H1 (cell line): Measurements from ENCODE around the gene RTN4RL2. TPM values are rescaled to one million over a fixed set of nuclear protein-coding genes. Genes with fewer than 3 reads are reported as not detected.
A peak's percentile ranks its signal among the peaks of the same experiment; 100 is the strongest.

Source experiments
- CTCF ChIA-PET: fragments of 300-600 bp; sonication (Branson Sonifier 250); formaldehyde crosslinking; loops from one replicate; lab custom pipeline; 2021; ENCODE audit not compliant: partially characterized antibody; lab: Charles Lee
- POLR2A ChIA-PET: fragments of 300-600 bp; sonication (Branson Sonifier 250); formaldehyde crosslinking; loops from one replicate; lab custom pipeline; 2021; ENCODE audit warnings: inconsistent platforms; ENCODE audit not compliant: partially characterized antibody; lab: Charles Lee
- DNase-seq, 2 experiments: peaks; one replicate each; pipeline versions ENCODE4 v3.0.0 to v3.0.0-alpha.2; 2010 to 2022; ENCODE audit warnings: low spot score in 2 of 2, low read depth in 1 of 2, mixed read lengths in 1 of 2
- FAIRE-seq: peaks from 2 replicates; lab custom pipeline; 2011; peaks lifted over from hg19 to GRCh38; lab: Jason Lieb, UNC
- H2AFZ ChIP-seq: 2 replicates; pipeline ENCODE4 v1.8.1; 2012; ENCODE audit warnings: low read length, inconsistent platforms
- H2AK5ac ChIP-seq: 2 replicates; pipeline ENCODE4 v1.6.1; 2013; ENCODE audit warnings: low read depth, low read length
- H2BK120ac ChIP-seq: replicated peaks from 2 replicates; pipeline ENCODE3; 2013; ENCODE audit warnings: low read depth, low read length, inconsistent platforms
- H2BK12ac ChIP-seq: 2 replicates; pipeline ENCODE4 v1.6.1; 2013; ENCODE audit warnings: low read depth, low read length
- H2BK15ac ChIP-seq: 2 replicates; pipeline ENCODE4 v1.6.1; 2013; ENCODE audit warnings: low read length
- H2BK20ac ChIP-seq: 2 replicates; pipeline ENCODE4 v1.6.1; 2013; ENCODE audit warnings: low read length
- H2BK5ac ChIP-seq: 2 replicates; pipeline ENCODE4 v1.6.1; 2013; ENCODE audit warnings: low read depth, low read length
- H3K14ac ChIP-seq: 2 replicates; pipeline ENCODE4 v1.6.1; 2013; ENCODE audit warnings: inconsistent platforms; ENCODE audit not compliant: insufficient read length
- H3K18ac ChIP-seq: 2 replicates; pipeline ENCODE4 v1.6.1; 2013; ENCODE audit warnings: low read length; ENCODE audit errors: extremely low read depth
- H3K23ac ChIP-seq: 2 replicates; pipeline ENCODE4 v1.6.1; 2013; ENCODE audit warnings: inconsistent platforms; ENCODE audit not compliant: insufficient read length
- H3K23me2 ChIP-seq: 2 replicates; pipeline ENCODE4 v1.6.1; 2013; ENCODE audit warnings: low read depth, low read length
- H3K27ac ChIP-seq: 2 replicates; pipeline ENCODE4 v1.6.1; 2011; ENCODE audit warnings: low read depth, low read length, inconsistent platforms
- H3K27me3 ChIP-seq, 4 experiments: replicated peaks in 1 of 4; 1 replicate in 1 of 4; 2 replicates in 3 of 4; pipeline versions ENCODE4 v1.6.1 to v1.8.1; 2011 to 2013; ENCODE audit warnings: low read length in 3 of 4, mild to moderate bottlenecking in 3 of 4, inconsistent platforms in 2 of 4, mixed read lengths in 2 of 4, moderate library complexity in 1 of 4; ENCODE audit not compliant: control insufficient read depth in 3 of 4, insufficient read depth in 3 of 4; ENCODE audit errors: extremely low read depth in 1 of 4
- H3K36me3 ChIP-seq, 4 experiments: 2 replicates each; pipeline versions ENCODE4 v1.6.1 to v1.8.1; 2011 to 2013; ENCODE audit warnings: mild to moderate bottlenecking in 4 of 4, low read length in 3 of 4, moderate library complexity in 2 of 4, control low read depth in 1 of 4, inconsistent platforms in 1 of 4; ENCODE audit not compliant: insufficient read depth in 4 of 4, control insufficient read depth in 2 of 4
- H3K4ac ChIP-seq: replicated peaks from 2 replicates; pipeline ENCODE3; 2013; ENCODE audit warnings: low read length, low read depth, mixed read lengths, inconsistent platforms; ENCODE audit not compliant: insufficient read length
- H3K4me1 ChIP-seq, 4 experiments: replicated peaks in 1 of 4; 1 replicate in 1 of 4; 2 replicates in 3 of 4; pipeline versions ENCODE4 v1.6.1 to v1.8.1; 2011 to 2013; ENCODE audit warnings: low read length in 3 of 4, inconsistent platforms in 2 of 4, mixed read lengths in 1 of 4; ENCODE audit not compliant: insufficient read depth in 4 of 4, control insufficient read depth in 3 of 4
- H3K4me2 ChIP-seq, 2 experiments: 2 replicates each; pipeline versions ENCODE4 v1.6.1 to v1.8.1; 2011 to 2013; ENCODE audit warnings: low read depth in 2 of 2, low read length in 2 of 2, control low read depth in 1 of 2, inconsistent platforms in 1 of 2, mild to moderate bottlenecking in 1 of 2; ENCODE audit not compliant: insufficient read depth in 1 of 2
- H3K4me3 ChIP-seq, 4 experiments: fragments of 200-600, 300-600 bp in 1 of 4; sonication (generic), shearing (Covaris generic), sonication (Bioruptor Twin) in 1 of 4; 2 replicates each; pipeline versions ENCODE4 v1.5.1 to v1.8.1; 2011 to 2016; ENCODE audit warnings: low read length in 4 of 4, low read depth in 3 of 4, control low read depth in 2 of 4, inconsistent platforms in 2 of 4, mild to moderate bottlenecking in 2 of 4, mixed read lengths in 1 of 4, moderate library complexity in 1 of 4; ENCODE audit not compliant: insufficient read depth in 2 of 4; ENCODE audit errors: extremely low read depth in 1 of 4
- H3K56ac ChIP-seq: replicated peaks from 2 replicates; pipeline ENCODE3; 2013; ENCODE audit warnings: low read depth, mild to moderate bottlenecking, mixed read lengths, low read length, inconsistent platforms; ENCODE audit not compliant: insufficient read length
- H3K79me1 ChIP-seq: 2 replicates; pipeline ENCODE4 v1.6.1; 2013; ENCODE audit warnings: low read depth, low read length, control low read depth
- H3K79me2 ChIP-seq, 2 experiments: 2 replicates each; pipeline versions ENCODE4 v1.6.1 to v1.8.1; 2012 to 2013; ENCODE audit warnings: low read length in 2 of 2, mild to moderate bottlenecking in 2 of 2, inconsistent platforms in 1 of 2; ENCODE audit not compliant: insufficient read depth in 2 of 2, control insufficient read depth in 1 of 2
- H3K9ac ChIP-seq, 4 experiments: replicated peaks in 1 of 4; 1 replicate in 1 of 4; 2 replicates in 3 of 4; pipeline versions ENCODE4 v1.6.1 to v1.8.1; 2011 to 2013; ENCODE audit warnings: low read depth in 3 of 4, low read length in 3 of 4, control low read depth in 2 of 4, mild to moderate bottlenecking in 2 of 4, moderate library complexity in 2 of 4, inconsistent platforms in 1 of 4; ENCODE audit errors: extremely low read depth in 1 of 4
- H3K9me3 ChIP-seq, 2 experiments: 2 replicates each; pipeline versions ENCODE4 v1.6.1 to v1.8.1; 2012 to 2013; ENCODE audit warnings: mild to moderate bottlenecking in 2 of 2, moderate library complexity in 2 of 2, control low read depth in 1 of 2, inconsistent platforms in 1 of 2, low read depth in 1 of 2, low read length in 1 of 2, mixed read lengths in 1 of 2; ENCODE audit not compliant: insufficient read depth in 2 of 2
- H4K20me1 ChIP-seq, 2 experiments: replicated peaks in 1 of 2; 2 replicates each; pipeline versions ENCODE3 to v1.8.1; 2011 to 2013; ENCODE audit warnings: inconsistent platforms in 2 of 2, low read length in 2 of 2, mild to moderate bottlenecking in 1 of 2; ENCODE audit not compliant: insufficient read depth in 2 of 2, control insufficient read depth in 1 of 2
- H4K5ac ChIP-seq: 2 replicates; pipeline ENCODE4 v1.6.1; 2013; ENCODE audit warnings: low read length, low read depth, mixed read lengths, inconsistent platforms; ENCODE audit not compliant: insufficient read length
- H4K8ac ChIP-seq: 2 replicates; pipeline ENCODE4 v1.8.0; 2013; ENCODE audit warnings: mild to moderate bottlenecking, moderate library complexity, low read length, inconsistent platforms; ENCODE audit not compliant: insufficient read depth; ENCODE audit errors: extremely low read depth
- H4K91ac ChIP-seq: replicated peaks from 2 replicates; pipeline ENCODE3; 2013; ENCODE audit warnings: low read length, mixed read lengths, inconsistent platforms; ENCODE audit not compliant: insufficient read length
- ASH2L ChIP-seq: fragments of 200-600, 300-600 bp; sonication (generic); IDR thresholded peaks from one replicate; pipeline ENCODE4 v1.7.1; 2017; ENCODE audit warnings: low read length
- HDAC2 ChIP-seq, 2 experiments: fragments of 300-600 bp in 1 of 2; sonication (generic) in 1 of 2; IDR thresholded peaks; 2 replicates each; pipeline ENCODE4 v1.6.1; 2011 to 2012; ENCODE audit warnings: low read depth in 2 of 2, low read length in 2 of 2, mild to moderate bottlenecking in 2 of 2, moderate library complexity in 2 of 2, borderline replicate concordance in 1 of 2, inconsistent platforms in 1 of 2
- SP2 ChIP-seq: IDR thresholded peaks from 2 replicates; pipeline ENCODE4 v1.6.1; 2012; ENCODE audit warnings: mild to moderate bottlenecking, low read length, inconsistent platforms
- WGBS, 2 experiments: shearing (Covaris generic) in 1 of 2; methylation state at CpG; one replicate each; pipeline versions ENCODE4 v1.1.6 to v1.1.7; 2013 to 2015; ENCODE audit warnings: low lambda C conversion rate in 2 of 2, mixed read lengths in 2 of 2, inconsistent platforms in 1 of 2, low coverage in 1 of 2, missing lambda C conversion rate in 1 of 2; ENCODE audit not compliant: insufficient replicate concordance in 2 of 2, insufficient coverage in 1 of 2, insufficient read length in 1 of 2; ENCODE audit errors: extremely low coverage in 1 of 2, missing lambda C conversion rate in 1 of 2; 5-methylcytosine and 5-hydroxymethylcytosine counted together
- polyA plus RNA-seq, 7 experiments: library from polyadenylated mRNA; depleted of rRNA in 3 of 7; stranded (reverse) in 5 of 7; unstranded in 2 of 7; fragments of >200 nt in 5 of 7; fragments of 200-250 nt in 2 of 7; gene quantifications; 1 replicate in 5 of 7; 2 replicates in 1 of 7; 4 replicates in 1 of 7; pipeline versions ENCODE4 v1.2.1 to v1.2.3, GENCODE V29; 2011 to 2013; ENCODE audit warnings: missing spikeins in 2 of 7, mixed read lengths in 2 of 7
- total RNA-seq: library from RNA; stranded (reverse); fragmentation: NEBNext Ultra II Directional; extraction: Animal tissue kit (Norgen Biotek cat#: 25700); gene quantifications from 2 replicates; pipeline ENCODE4 v1.2.1, GENCODE V29; 2021

The RTN4RL2 gene
- total and polyA plus RNA-seq, 2 of the 8 experiments (the other 6 are each of a cell fraction or from before 2014, with no cell fraction given), result 11.4 to 23.7 TPM

- H3K18ac ChIP-seq, result no peak overlapping the region
- H2BK120ac ChIP-seq, result no peak overlapping the region
- CTCF ChIA-PET, result interaction anchor here (0.8 to 14.0 kb wide), 8 partner anchors 11 to 1724 kb away, joined by 3 to 452 read pairs (median 6); no protein-coding TSS in a partner anchor
- no peak overlapping the region for H2AK5ac ChIP-seq
- H3K4me2 ChIP-seq, result peak overlapping the region in 1 of 2 experiments; percentile 99; a peak in 2 of 4 replicates
- no peak overlapping the region for H3K9ac ChIP-seq
- peak overlapping the region in 2 of 4 experiments; percentile 5 to 97; a peak in 1 of 8 replicates for H3K4me3 ChIP-seq
- FAIRE-seq (no peak), DNase-seq (no peak)
- no peaks in the 10 kb centered on the region for H3K36me3 ChIP-seq
- H4K8ac ChIP-seq, result no peak overlapping the region
- H3K14ac ChIP-seq, result no peak overlapping the region
- WGBS, 2 experiments, result 79% methylated on average over 3 of the region's 3 CpGs; no CpG with 5 or more reads in 1 of the 2 experiments
- peaks cover 3% of the 10 kb centered on the region; the same call in 1 of the 2 replicates for H3K79me1 ChIP-seq
- H3K4ac ChIP-seq, result no peak overlapping the region
- H2BK20ac ChIP-seq, result no peak overlapping the region
- H3K4me1 ChIP-seq, result peaks cover 5 to 50% (median 36%) of the 10 kb centered on the region in 4 experiments
- H2BK5ac ChIP-seq, result no peak overlapping the region
- H3K56ac ChIP-seq, result no peak overlapping the region
- peaks cover 0 to 21% of the 10 kb centered on the region in 2 experiments; a peak in 2 of 4 replicates for H3K79me2 ChIP-seq
- H2BK15ac ChIP-seq, result no peak overlapping the region
- no peaks in the 10 kb centered on the region for H3K9me3 ChIP-seq
- H4K20me1 ChIP-seq, result peaks cover 0 to 3% of the 10 kb centered on the region in 2 experiments
- H2BK12ac ChIP-seq, result no peak overlapping the region; the same call in 1 of the 2 replicates
- no peak overlapping the region for H3K23ac ChIP-seq
- no peak overlapping the region for H2AFZ ChIP-seq
- H3K27ac ChIP-seq, result no peak overlapping the region
- H4K91ac ChIP-seq, result no peak overlapping the region
- H3K27me3 ChIP-seq, result peaks cover 8 to 30% (median 25%) of the 10 kb centered on the region in 4 experiments
- H4K5ac ChIP-seq, result no peak overlapping the region
- H3K23me2 ChIP-seq, result peaks cover 22% of the 10 kb centered on the region
- POLR2A ChIA-PET, result interaction anchor here (1.0 to 10.5 kb wide), 6 partner anchors 10 to 177 kb away, joined by 3 to 141 read pairs (median 45); partner anchors contain the start of genes SERPING1 and TIMM10
- TF ChIP-seq HDAC2 (IDR thresholded peaks at IDR 0.05; ENCODE audit: borderline replicate concordance in 1 of 2, low read depth in 2 of 2, low read length in 2 of 2), result no peak
- no peak for TF ChIP-seq SP2
- no peak for TF ChIP-seq ASH2L
Observed at GRCh38 chr11:57462597-57462996, 2.3 kb downstream of the RTN4RL2 start.
